GM12878 (cell line): ENCODE data around the gene RUSC1. TPM values are rescaled to one million over a fixed set of nuclear protein-coding genes. Genes with fewer than 3 reads are reported as not detected.

Source experiments
- IRF4 ChIP-seq: IDR thresholded peaks from 2 replicates; pipeline ENCODE4 v1.6.1; 2011; ENCODE audit warnings: low read depth, low read length
- POU2F2 ChIP-seq: IDR thresholded peaks from 3 replicates; pipeline ENCODE4 v1.6.1; 2011; ENCODE audit warnings: low read depth, mild to moderate bottlenecking, low read length, borderline replicate concordance
- PRDM15 ChIP-seq: fragments of 450-650 bp; formaldehyde crosslinking; IDR thresholded peaks from 2 replicates; pipeline ENCODE4 v1.4.0; 2020; ENCODE audit warnings: mild to moderate bottlenecking, moderate library complexity
- RB1 ChIP-seq: fragments of 450-650 bp; formaldehyde crosslinking; IDR thresholded peaks from 2 replicates; pipeline ENCODE4 v1.6.1; 2017; ENCODE audit warnings: mild to moderate bottlenecking, borderline replicate concordance
- SRF ChIP-seq, 2 experiments: IDR thresholded peaks; 2 replicates each; pipeline ENCODE4 v1.6.1; 2011; ENCODE audit warnings: low read depth in 2 of 2, low read length in 2 of 2, mild to moderate bottlenecking in 1 of 2, moderate library complexity in 1 of 2
- ZBTB40 ChIP-seq: fragments of 450-650 bp; IDR thresholded peaks from 2 replicates; pipeline ENCODE4 v1.6.1; 2016; ENCODE audit warnings: mild to moderate bottlenecking, moderate library complexity, borderline replicate concordance
- ZZZ3 ChIP-seq: IDR thresholded peaks from 2 replicates; pipeline ENCODE4 v1.6.1; 2011; ENCODE audit warnings: low read depth; ENCODE audit not compliant: control insufficient read depth, insufficient read length
- polyA plus RNA-seq, 11 experiments: library from polyadenylated mRNA; depleted of rRNA in 4 of 11; unstranded in 6 of 11; stranded (reverse) in 5 of 11; fragments of >200 nt; fragmentation: Nextera tagmentation in 4 of 11; fragmentation: Illumina TruSeq in 1 of 11; extraction: Ambion mirVana in 4 of 11; extraction: Trizol in 1 of 11; gene quantifications; 1 replicate in 1 of 11; 2 replicates in 10 of 11; pipeline versions ENCODE4 v1.2.1 to v1.2.3, GENCODE V29; 2011 to 2016; ENCODE audit warnings: inconsistent platforms in 2 of 11, missing spikeins in 2 of 11, low read depth in 1 of 11
- total RNA-seq, 4 experiments: library from RNA; depleted of rRNA in 3 of 4; stranded (reverse); fragments of >200 nt in 3 of 4; fragmentation: Illumina TruSeq in 1 of 4; extraction: Trizol in 1 of 4; gene quantifications; 2 replicates each; pipeline versions ENCODE4 v1.2.1 to v1.2.3, GENCODE V29; 2013 to 2021

The RUSC1 gene
- total and polyA plus RNA-seq, 10 of the 15 experiments (the other 5 are each of a cell fraction or from before 2014, with no cell fraction given) = 1.1 to 23.7 (median 12.3) TPM

GRCh38 chr1:155278689-155279160 lies 42.0 kb upstream of the RUSC1 start (continued):
- TF ChIP-seq POU2F2 = no peak
- no peak for TF ChIP-seq IRF4
- no peak for TF ChIP-seq SRF (IDR thresholded peaks at IDR 0.05; ENCODE audit: low read depth in 2 of 2, low read length in 2 of 2)
- no peak for TF ChIP-seq ZBTB40
- TF ChIP-seq RB1 = no peak
- no peak for TF ChIP-seq ZZZ3
- TF ChIP-seq PRDM15 (CRISPR knock-in tag) = no peak
